IMR-90 (cell line): ENCODE measurements around the gene PKP4.

Source experiments
- CEBPB ChIP-seq: IDR thresholded peaks from 2 replicates; pipeline ENCODE4 v1.6.1; 2012; ENCODE audit warnings: low read depth, low read length, improper control_type of control experiment
- CHD1 ChIP-seq: IDR thresholded peaks from 2 replicates; pipeline ENCODE4 v1.6.1; 2012; ENCODE audit warnings: low read depth, low read length, improper control_type of control experiment
- MAFK ChIP-seq: IDR thresholded peaks from 2 replicates; pipeline ENCODE4 v1.6.1; 2012; ENCODE audit warnings: low read depth, low read length, improper control_type of control experiment
- POLR2A ChIP-seq: IDR thresholded peaks from 2 replicates; pipeline ENCODE4 v1.6.1; 2012; ENCODE audit warnings: mild to moderate bottlenecking, low read depth, low read length
- RAD21 ChIP-seq: IDR thresholded peaks from 2 replicates; pipeline ENCODE4 v1.6.1; 2012; ENCODE audit warnings: low read length, improper control_type of control experiment
- TF ChIP-seq, protein P1 (sequence below): conservative IDR thresholded peaks from 2 replicates; pipeline ENCODE4 v1.5.1; 2012; ENCODE audit warnings: mild to moderate bottlenecking, low read depth, low read length, improper control_type of control experiment

DNA sequence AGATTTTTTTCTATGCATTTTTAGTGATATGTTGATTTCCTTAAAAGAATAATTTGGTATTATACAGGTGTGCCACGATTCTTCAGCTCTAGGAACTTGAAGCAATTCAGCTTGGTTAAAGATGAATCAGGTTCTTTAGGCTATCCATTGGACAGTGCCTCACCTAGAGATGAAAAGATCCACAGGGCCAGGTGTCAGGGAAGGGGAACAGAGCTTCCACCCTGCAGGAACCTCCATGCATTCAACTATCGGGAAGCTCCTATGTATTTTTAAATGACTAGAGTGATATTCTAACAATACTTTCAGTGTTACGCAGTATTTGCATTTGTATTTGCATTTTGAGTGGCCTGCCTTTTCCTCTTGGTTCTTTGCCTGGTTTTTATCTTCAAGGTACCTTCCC is 40.2 kb downstream of the PKP4 start:
- TF ChIP-seq POLR2A: no peak
- TF ChIP-seq, protein P1, sequence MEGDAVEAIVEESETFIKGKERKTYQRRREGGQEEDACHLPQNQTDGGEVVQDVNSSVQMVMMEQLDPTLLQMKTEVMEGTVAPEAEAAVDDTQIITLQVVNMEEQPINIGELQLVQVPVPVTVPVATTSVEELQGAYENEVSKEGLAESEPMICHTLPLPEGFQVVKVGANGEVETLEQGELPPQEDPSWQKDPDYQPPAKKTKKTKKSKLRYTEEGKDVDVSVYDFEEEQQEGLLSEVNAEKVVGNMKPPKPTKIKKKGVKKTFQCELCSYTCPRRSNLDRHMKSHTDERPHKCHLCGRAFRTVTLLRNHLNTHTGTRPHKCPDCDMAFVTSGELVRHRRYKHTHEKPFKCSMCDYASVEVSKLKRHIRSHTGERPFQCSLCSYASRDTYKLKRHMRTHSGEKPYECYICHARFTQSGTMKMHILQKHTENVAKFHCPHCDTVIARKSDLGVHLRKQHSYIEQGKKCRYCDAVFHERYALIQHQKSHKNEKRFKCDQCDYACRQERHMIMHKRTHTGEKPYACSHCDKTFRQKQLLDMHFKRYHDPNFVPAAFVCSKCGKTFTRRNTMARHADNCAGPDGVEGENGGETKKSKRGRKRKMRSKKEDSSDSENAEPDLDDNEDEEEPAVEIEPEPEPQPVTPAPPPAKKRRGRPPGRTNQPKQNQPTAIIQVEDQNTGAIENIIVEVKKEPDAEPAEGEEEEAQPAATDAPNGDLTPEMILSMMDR: no peak
- TF ChIP-seq MAFK: no peak
- TF ChIP-seq CHD1: no peak
- TF ChIP-seq CEBPB: no peak
- no peak for TF ChIP-seq RAD21
